Stimulated activated naive CD4-positive, alpha-beta T cell (primary cell): ENCODE data around the gene UST.
"Not testable (repeated sequence)": the region's sequence is repeated elsewhere in the genome, so short reads cannot be mapped to it uniquely, and the experiment has no call there.

Experiments
- DNase-seq, 6 experiments: peaks; one replicate each; lab custom pipeline; 2025; lab: John Stamatoyannopoulos, UW

Gene UST

GRCh38 chr6:149008741-149009140 is 261.9 kb downstream of the UST start:
- no peak for DNase-seq

- DNase-seq, result no peak
Measured at GRCh38 chr6:149012040-149012545, 265.3 kb downstream of the UST start.

GRCh38 chr6:149013586-149014344 is 266.9 kb downstream of the UST start:
- no peak for DNase-seq

GRCh38 chr6:149014631-149015534 is 268.1 kb downstream of the UST start:
- no peak for DNase-seq

- no peak for DNase-seq
Measured at GRCh38 chr6:149015535-149016525, 269.0 kb downstream of the UST start.

- no peak for DNase-seq
Measured at GRCh38 chr6:149016716-149017115, 269.9 kb downstream of the UST start.

- DNase-seq, result no peak
Measured at GRCh38 chr6:149020319-149020718, 273.5 kb downstream of the UST start.

- DNase-seq, result no peak
Measured at GRCh38 chr6:149024361-149024760, 277.5 kb downstream of the UST start.

- no peak for DNase-seq
Measured at GRCh38 chr6:149025061-149025460, 278.2 kb downstream of the UST start.

- no peak for DNase-seq
Measured at GRCh38 chr6:149026530-149026942, 279.7 kb downstream of the UST start.

- DNase-seq, result no peak
Measured at GRCh38 chr6:149027484-149027883, 280.7 kb downstream of the UST start.

GRCh38 chr6:149028767-149029405 is 282.1 kb downstream of the UST start:
- DNase-seq, result peak; percentile 1 to 84 (median 58)

- no peak for DNase-seq
Measured at GRCh38 chr6:149031201-149031858, 284.5 kb downstream of the UST start.

- no peak for DNase-seq
Measured at GRCh38 chr6:149031859-149032598, 285.2 kb downstream of the UST start.

GRCh38 chr6:149032599-149033405 is 286.0 kb downstream of the UST start:
- DNase-seq, result no peak

GRCh38 chr6:149033454-149033853 is 286.6 kb downstream of the UST start:
- no peak for DNase-seq

- no peak for DNase-seq
Measured at GRCh38 chr6:149035766-149036165, 288.9 kb downstream of the UST start.

- no peak for DNase-seq
Measured at GRCh38 chr6:149037051-149037671, 290.3 kb downstream of the UST start.

GRCh38 chr6:149039025-149039424 is 292.2 kb downstream of the UST start:
- not testable (repeated sequence) for DNase-seq
